Stimulated activated CD8-positive, alpha-beta memory T cell treated with anti-CD3 and anti-CD28 coated beads, Interleukin-4, amount 100 ng/mL, for 1 hour (primary cell): Measurements from ENCODE around the gene TMTC4.
A peak's percentile ranks its signal among the peaks of the same experiment; 100 is the strongest.
"Not testable (repeated sequence)": the region's sequence is repeated elsewhere in the genome, so short reads cannot be mapped to it uniquely, and the experiment has no call there.

Source experiments
- DNase-seq, 2 donors: peaks; one replicate each; pipeline ENCODE4 v3.0.0-alpha.2; 2020; ENCODE audit warnings: low read depth in 2 of 2, low spot score in 1 of 2

TMTC4 gene, protein sequence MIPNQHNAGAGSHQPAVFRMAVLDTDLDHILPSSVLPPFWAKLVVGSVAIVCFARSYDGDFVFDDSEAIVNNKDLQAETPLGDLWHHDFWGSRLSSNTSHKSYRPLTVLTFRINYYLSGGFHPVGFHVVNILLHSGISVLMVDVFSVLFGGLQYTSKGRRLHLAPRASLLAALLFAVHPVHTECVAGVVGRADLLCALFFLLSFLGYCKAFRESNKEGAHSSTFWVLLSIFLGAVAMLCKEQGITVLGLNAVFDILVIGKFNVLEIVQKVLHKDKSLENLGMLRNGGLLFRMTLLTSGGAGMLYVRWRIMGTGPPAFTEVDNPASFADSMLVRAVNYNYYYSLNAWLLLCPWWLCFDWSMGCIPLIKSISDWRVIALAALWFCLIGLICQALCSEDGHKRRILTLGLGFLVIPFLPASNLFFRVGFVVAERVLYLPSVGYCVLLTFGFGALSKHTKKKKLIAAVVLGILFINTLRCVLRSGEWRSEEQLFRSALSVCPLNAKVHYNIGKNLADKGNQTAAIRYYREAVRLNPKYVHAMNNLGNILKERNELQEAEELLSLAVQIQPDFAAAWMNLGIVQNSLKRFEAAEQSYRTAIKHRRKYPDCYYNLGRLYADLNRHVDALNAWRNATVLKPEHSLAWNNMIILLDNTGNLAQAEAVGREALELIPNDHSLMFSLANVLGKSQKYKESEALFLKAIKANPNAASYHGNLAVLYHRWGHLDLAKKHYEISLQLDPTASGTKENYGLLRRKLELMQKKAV

DNA sequence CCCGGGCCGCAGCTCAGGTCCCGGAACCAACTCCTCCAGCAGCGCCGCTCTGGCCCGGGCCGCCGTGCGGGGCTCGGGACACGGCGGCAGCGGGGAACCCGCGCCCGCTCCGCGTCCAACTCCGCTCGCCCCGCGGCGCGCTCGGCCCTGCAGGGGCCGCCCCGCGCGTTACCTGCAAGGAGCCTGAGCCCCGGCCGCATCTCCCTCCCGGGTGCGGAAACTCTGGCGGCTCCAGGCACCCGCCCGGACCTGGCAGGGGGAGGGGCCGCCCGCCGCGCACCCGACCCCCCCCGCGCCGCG, at the start of gene TMTC4:
Gene TMTC4 (minus strand): TSS at position 224 of the 300 bp plus-strand sequence. CDS start 4,433 bp downstream, outside the sequence.
- DNase-seq = no peak

DNA sequence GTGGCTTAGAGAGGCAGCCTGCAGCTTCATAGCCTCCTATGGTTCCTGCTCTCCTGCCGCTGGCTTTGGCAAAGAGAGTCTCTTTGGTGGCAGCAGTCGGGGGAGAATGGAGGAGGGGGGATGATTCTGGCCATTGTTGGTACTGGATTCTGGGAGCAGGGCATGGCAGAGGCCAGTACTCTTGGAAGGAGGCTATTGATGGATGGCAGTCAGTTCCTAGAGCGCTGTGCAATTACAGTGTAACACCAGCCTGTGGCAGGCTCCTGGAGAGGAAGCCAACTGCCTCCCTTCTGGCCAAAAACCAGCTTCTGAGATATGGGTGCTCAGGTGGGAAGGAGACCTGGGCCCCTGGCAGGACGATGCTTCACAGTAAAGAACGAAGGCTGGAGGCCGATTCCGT, 47.9 kb upstream of the TMTC4 start:
- DNase-seq = no peak

DNA sequence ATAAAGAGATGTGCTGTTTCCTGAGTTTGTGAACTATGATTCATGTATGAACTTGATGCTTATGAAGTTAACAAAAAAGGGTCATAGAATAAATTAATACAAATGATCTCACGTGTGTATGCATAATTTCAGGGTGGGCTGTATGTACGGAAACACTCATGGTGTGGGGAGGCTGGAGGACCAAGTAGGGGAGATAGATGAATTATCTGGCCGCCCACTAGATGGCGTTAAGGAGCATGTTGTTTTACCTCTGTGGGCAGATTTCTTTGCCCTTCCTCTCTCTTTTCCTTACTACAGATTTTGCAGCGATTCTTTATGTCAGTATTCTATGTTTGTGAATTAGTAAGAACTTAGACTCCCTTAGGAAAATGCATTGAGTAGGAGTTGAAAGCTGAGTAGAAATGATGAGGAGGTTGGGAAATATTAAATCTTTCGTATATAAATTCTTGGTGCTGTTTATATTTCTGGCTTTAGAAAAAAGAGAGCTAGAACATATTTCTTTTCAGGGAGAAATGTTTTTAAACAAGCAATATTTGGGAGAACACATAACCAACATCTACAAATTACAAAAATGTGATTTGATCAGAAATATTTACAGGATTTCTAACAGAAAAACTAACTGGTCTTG, 47.4 kb upstream of the TMTC4 start:
- no peak for DNase-seq

DNA sequence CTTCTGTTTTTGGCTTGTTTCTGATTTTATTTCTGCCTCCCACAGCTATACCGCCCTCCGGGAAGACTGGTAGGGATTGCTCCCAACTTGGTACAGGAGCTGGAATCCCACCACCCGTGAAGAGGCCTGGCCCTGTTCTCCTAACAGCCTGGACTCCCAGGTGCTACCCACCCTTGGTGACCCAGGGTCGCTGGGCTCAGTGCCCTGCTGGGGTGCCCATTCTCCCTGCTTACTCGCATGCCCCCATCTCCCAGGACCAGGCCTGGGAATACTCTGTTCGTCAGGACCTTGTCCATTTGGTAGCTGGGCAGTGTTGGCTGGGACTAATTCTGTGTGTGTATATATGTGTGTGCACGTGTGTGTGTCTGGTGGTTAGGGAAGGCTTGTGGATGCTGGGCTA, 41.0 kb upstream of the TMTC4 start:
- no peak for DNase-seq

DNA sequence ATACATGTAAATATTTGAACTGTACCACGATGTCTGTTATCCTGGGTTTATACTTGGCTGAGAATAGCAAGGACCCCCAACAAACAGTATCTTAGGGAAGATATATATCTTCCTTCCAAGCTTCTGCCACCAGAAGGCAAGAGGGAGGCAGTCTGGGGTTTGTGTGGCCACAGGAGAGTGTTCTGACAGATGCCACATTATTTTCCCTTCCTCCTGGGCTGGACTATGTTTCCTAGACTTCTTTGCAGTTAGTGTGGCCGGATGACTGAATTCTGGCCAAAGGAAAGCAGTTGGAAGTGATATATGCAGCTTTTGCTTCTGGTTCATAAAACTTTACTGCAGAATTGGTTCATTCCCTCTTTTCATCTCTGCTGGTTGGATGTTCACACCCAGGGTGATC, 39.9 kb upstream of the TMTC4 start:
- DNase-seq = no peak

DNA sequence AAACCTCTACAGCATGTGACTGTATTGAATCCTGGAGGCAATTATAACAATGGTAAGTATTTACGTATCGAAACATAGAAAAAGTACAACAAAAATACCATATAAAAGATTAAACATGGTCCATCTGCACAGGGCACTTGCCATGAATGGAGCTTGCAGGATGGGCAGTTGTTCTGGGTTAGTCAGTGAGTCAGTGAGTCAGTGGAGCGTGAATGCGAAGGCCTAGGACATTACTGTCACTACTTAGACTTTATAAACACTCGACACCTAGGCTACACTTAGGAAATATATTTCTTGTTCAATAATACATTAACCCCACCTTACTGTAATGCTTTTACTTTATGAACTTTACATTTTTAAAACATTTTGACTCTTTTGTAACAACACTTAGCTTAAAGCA, 35.6 kb upstream of the TMTC4 start:
- no peak for DNase-seq

DNA sequence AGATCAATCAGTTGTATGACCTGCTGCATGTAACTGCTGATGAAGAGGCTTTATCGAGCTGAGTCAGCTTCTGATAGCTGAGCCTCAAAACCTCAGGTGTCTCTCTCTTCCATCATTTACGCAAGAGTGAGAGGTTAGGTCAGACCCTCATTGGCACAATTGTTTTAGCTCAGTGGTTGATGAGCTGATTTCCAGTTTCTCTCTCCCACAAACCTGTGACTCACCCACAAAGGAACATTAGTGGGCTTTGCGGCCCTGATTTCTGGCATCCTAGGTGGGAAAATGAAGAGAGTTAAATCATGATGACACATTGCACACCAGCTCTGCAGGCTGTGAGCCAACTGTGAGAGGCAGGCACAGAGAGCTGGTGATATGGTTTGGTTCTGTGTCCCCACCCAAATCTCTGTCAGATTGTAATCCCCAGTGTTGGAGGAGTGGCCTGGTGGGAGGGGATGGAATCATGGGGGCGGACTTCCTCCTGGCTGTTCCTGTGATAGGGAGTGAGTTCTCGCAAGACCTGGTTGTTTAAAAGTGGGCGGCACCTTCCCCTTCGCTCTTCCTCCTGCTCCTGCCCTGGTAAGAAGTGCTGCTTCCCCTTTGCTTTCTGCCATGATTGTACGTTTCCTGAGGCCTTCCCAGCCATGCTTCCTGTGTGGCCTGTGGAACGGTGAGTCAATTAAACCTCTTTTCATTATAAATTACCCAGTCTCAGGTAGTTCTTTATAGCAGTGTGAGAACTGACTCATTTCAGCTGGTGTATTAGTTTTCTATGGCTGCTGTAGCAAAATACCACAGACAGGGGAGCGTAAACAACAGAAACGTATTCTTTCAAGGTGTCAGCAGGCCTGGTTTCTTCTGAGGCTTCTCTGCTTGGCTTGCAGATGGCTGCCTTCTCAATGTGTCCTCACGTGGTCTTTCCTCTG, 33.5 kb upstream of the TMTC4 start:
- DNase-seq = no peak

DNA sequence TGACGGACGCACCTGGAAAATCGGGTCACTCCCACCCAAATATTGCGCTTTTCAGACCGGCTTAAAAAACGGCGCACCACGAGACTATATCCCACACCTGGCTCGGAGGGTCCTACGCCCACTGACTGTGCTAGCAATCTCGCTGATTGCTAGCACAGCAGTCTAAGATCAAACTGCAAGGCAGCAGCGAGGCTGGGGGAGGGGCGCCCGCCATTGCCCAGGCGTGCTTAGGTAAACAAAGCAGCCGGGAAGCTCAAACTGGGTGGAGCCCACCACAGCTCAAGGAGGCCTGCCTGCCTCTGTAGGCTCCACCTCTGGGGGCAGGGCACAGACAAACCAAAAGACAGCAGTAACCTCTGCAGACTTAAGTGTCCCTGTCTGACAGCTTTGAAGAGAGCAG, 23.7 kb upstream of the TMTC4 start:
- DNase-seq = not testable (repeated sequence)

DNA sequence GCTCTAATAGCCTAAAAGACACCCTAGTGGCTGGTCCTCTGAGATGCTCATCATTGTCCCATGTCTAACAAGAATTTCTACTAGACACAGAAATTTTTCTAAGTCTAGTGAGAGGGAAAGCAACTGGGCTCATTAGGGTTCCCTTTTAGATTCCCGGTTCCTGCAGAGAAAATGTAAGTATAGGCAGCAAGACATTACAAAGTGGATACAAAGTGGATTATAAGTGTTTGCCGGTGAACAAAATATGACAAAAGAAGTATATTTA, 20.8 kb upstream of the TMTC4 start:
- DNase-seq = no peak

DNA sequence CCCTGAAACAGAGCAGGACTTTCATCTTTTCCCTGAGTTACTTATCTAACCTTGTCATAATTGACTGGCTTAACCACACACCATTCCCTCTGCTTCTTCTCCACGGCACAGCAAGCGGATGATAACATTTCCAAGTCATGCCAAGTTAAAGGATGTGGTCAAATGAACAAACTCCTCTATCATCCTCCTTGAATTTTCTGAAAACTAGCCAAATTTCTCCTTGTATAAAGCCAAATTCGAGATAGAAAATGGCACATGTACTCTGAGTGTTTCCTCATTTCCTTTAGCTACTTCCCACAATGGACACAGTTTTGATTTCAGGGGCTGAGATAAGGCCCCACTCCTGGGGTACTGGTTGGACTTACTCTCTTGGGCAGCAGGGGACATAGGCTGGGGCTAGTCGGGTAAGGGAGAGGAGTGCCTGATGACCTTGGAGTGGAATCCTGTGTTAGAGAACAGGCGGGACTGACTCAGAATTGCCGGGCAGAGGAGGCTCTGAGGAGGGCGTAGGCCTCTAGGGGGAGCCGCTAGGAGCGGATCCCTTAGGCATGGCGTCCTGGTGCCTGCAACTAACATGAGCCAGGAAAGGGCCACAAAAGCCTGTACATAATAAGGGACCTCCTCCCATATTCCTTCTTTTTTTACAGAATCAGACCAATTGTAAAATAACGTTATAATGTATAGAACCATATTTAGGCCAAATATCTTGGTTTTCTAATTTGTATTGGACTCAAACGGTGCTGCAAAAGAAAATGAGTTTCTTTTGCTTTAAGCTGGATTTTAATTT, 20.3 kb upstream of the TMTC4 start:
- no peak for DNase-seq

DNA sequence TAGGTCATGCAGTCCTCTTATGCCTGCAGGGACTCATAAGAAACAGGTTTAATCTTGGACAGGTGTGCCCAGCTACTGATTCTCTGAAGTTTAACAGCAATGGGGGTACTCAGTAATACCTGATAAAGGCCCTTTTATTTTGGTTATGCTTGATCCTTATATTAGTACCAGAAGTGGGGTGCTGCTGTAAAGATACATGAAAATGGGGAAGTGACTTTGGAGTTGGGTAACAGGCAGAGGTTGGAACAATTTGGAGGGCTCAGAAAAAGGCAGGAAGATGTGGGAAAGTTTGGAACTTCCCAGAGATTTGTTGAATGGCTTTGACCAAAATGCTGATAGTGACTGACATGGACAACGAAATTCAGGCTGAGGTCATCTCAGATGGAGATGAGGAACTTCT, 14.6 kb upstream of the TMTC4 start:
- no peak for DNase-seq

DNA sequence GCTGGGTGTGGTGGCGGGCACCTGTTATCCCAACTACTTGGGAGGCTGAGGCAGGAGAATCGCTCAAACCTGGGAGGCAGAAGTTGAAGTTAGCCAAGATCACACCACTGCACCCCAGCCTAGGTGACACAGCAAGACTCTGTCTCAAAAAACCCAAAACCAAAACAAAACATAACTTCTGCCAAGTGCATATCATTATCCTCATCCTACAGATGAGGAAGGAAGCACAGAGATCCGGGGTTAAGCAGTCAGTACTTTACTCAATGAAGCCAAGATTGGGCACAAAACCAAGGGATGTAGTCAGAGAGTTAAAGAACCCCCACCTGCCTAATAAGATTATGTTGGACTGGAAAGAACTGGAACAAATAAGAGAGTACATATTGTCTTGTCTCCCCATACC, 5.5 kb upstream of the TMTC4 start:
- DNase-seq = no peak

DNA sequence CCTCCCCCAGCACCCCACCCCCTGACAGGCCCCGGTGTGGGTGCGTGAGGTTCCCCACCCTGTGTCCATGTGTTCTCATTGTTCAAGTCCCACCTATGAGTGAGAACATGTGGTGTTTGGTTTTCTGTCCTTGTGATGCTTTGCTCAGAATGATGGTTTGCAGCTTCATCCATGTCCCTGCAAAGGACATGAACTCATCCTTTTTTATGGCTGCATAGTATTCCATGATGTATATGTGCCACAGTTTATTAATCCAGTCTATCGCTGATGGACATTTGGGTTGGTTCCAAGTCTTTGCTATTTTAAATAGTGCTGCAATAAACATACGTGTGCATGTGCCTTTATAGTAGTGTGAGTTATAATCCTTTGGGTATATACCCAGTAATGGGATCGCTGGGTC, 2.5 kb upstream of the TMTC4 start:
- DNase-seq = not testable (repeated sequence)

DNA sequence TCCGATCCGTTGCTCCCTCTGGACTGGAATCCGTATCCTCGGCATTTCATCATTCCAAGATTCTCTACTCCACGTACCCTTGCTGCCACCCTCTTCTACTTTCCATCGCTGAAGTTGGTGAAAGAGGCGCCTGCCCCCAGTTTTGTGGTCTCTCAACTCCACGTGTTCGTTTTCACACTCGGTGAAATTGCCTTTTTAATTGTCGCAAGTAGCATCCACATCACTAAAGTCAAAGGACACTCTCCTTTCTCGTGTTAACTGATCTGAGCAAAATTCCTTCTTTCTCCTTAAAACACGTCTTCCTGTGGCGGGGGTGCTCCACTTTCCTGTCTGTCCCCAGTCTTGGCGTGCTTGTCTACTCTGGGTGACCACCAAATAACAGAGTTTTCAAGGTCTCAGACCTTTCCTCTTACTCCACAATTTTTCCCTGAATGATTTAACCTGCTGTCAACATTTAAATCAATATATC, 1.1 kb upstream of the TMTC4 start:
- peak in 1 of 2 donors; percentile 3 for DNase-seq

DNA sequence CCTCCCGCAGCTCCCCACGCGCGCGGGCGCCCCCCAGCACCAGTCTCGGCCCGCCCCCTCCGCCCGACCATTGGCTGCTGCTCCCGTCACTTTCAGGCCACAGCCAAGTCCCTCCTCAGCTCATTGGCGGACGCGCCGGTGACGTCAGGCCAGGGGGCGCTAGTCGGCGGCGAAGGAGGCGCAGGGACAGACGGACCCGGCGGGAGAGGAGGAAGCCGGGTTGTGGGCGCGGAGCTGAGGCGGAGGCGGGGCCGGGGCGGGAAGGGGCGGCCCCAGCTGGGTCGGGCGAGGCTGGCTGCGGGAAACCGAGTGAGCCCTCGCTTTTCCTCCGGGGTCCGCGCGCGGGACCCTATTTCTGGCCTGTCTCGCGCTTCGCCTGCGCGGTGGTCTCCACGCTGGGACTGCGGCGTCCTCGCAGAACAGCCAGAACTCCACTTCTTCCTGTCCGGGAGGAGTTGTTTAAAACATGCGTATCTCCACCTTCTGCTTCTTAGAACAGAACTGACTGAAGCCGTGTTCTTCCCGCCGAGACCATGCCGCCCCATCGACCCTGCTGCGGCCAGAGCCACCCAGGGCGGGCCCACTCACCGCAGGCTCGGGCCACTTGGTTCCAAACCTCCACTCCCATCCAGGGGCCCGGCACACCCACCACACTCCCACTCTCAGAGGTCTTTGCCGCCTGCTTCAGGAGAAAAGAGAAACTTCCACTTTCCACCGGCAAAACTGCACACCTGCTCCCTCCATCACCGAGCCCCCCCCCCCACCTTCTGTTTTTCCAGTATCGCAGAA, 471 bp upstream of the TMTC4 start:
- peak; percentile 99 to 100 for DNase-seq

DNA sequence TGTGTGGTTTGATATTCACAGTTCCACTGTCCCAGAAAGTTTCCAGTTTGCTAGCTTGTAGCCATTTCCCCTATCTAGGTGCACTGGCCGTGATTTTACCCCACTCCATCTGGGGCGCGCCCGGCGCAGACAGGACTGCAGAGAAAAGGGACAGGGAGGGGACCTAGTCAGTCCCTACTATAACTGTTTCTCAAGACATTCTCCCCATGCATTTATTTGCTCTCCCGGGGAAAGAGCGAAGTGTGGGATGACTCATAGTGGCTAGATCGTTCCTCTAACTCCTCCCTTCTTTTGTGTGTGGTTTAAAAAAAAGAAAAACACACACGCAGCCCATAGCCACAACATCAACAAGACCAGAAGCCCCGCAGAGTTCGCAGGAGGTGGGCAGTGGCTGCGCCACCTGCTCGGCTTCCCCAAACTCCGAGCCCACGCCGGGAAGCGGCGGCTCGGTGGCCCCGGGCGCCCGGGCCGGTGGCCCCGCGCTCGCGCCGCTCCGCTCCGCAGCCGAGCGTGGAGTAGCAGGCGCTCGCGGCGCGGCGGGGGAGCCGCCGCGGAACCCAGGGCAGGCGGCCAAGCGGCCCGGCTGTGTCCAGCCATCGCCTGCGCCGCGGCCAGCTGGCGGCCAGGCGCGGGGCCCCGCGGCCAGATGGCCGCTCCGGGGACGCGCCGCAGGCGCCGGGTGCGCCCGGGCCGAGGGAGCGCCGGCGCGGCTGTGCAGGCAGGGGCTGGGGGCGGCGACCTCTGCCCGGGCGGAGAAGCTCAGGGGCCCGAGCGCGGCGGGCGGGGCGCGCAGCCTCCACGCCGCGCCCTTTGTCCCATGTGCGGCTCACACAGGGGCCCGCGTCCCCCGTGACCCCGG, 653 bp downstream of the TMTC4 start:
- DNase-seq = peak; percentile 2 to 14

DNA sequence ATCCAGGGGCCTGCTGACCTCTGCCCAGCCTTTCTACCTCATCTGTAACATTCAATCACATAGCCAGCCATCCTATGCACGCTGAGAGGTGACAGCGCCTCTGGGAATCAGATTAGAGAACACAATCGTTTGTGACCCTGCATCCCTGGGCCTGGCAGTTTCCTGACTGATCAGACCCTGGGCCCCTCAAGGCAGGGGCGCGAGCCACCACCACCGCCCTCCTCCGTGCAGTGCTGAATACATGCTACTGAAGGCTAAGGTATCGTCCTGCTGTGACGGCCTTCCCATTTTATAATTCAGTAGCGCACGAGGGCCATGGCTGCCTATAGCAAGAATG, 1.3 kb downstream of the TMTC4 start:
- no peak for DNase-seq

DNA sequence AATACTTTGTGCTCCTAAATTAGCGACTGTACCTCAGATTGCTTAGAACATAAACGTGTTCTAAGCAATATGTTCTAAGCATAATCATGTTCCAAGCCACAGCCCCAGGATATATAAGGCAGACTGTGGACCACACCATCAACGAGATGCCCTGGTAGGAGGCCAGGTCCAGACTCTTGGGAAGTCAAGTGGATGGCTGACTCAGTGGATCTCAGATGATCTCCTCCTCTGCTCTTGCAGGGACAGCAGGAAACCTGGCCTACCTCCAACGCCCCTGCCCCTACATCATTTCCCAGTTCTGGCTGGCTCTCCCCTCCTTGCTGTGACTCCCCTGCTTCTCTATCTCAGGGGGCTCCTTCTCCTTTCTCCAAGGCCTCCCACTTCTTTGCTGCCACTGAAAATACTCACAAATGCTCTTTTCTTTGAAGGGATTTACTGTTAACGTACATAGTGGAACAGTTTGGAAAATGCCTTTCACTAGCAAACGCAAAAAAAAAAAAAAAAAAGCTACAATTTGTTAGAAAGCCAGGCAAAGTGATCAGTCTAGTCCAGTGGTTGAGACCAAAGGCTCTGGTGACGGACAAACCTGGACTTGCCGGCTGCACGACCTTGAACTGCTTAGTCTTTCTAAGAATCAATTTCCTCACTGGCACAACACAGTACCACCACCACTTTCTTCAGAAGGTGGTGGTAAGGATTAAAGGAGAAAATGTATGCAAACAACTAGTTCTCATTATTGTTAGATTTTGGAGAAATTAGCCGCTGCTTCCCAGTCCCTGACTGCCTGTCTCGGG, 3.0 kb downstream of the TMTC4 start:
- no peak for DNase-seq
